Endometrium (tissue), 2 donors: Measurements from ENCODE around the gene ANKRD24.
"Not testable (repeated sequence)": the region's sequence is repeated elsewhere in the genome, so short reads cannot be mapped to it uniquely, and the experiment has no call there.

Source experiments
- FAIRE-seq: peaks from 2 replicates; lab custom pipeline; 2012; peaks lifted over from hg19 to GRCh38; lab: Jason Lieb, UNC
- donor health status: control.
- donor health status: control.

Gene ANKRD24

DNA sequence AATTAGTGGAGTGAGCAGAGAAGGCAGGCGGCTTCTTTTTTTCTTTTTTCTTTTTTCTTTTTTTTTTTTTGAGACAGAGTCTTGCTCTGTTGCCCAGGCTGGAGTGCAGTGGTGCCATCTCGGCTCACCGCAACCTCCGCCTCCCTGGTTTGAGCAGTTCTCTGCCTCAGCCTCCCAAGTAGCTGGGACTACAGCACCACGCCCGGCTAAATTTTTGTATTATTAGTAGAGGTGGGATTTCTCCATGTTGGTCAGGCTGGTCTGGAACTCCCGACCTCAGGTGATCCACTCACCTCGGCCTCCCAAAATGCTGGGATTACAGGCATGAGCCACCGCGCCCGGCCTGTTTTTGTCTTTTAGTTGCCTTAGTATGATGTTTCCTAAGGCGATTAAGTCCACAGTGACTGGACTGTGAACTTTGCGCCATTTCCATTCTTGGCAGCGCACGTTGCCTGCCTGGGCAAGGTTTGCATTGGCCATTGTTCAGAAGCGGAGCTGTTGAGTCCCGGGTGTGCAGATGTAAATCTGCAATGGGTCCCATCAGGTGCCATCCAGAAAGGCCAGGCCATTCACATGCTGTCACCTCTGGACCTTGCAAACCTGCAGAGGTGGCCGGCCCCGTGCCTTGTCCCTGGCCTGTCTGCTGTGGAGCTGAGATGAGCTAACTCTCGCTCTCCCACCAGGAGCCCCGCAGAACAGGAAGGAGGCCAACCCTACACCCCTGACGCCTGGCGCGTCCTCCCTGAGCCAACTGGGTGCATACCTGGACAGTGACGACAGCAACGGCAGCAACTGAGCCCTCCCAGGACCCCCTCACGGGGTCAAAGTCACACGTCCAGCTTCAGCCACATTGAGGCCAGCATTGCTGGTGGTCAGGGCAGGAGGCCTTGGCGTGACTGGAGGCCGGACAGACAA, 85.7 kb downstream of the ANKRD24 start:
- no peak for FAIRE-seq

- FAIRE-seq = no peak
Measured at GRCh38 chr19:4268816-4269430, 86.4 kb downstream of the ANKRD24 start.

DNA sequence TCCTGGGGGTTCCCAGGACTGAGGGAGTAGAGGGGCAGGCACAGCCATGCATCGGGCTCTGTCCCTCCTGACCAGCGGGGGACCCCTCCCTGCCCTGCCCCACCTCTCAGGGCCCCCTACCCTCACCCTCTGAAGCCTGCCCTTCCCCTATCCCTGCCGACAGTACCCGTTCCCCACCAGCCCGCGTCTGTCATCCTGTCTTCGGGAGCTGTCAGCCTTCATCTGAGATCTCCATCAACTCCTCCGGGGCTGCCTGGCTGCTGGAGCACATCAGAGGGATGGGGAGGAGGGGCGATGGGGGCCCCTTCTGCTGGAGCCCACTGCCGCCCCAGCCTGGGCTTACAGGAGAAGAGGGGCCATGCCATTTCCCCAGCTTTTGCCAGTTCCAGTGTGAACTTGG, 90.4 kb downstream of the ANKRD24 start:
- FAIRE-seq = no peak

- not testable (repeated sequence) for FAIRE-seq
Measured at GRCh38 chr19:4274321-4274686, 91.8 kb downstream of the ANKRD24 start.
